NCI-H748 treated with DMSO at 0.1 percent for 48 hours (cell line): Measurements from ENCODE around the gene GBP4.

ENCODE experiments used
- DNase-seq: peaks from one replicate; lab custom pipeline; 2025; lab: John Stamatoyannopoulos, UW

The GBP4 gene

DNA sequence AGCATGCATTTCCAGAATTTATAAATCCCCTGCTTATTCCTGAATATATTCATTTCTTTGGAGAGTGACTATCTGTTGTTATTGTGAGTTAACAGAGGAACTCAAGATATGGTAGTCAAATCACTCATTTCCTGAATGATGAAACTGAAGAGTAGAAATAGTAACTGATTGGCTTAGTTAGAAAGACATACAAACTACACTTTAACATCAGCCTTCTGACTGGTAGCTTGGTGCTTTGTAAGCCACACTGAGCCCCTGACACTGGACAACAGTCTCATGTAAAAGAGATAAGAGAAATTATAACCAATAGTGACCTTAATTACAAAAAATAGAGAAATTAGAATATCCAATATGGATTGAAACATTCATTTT, 27.7 kb downstream of the GBP4 start:
- DNase-seq: no peak

DNA sequence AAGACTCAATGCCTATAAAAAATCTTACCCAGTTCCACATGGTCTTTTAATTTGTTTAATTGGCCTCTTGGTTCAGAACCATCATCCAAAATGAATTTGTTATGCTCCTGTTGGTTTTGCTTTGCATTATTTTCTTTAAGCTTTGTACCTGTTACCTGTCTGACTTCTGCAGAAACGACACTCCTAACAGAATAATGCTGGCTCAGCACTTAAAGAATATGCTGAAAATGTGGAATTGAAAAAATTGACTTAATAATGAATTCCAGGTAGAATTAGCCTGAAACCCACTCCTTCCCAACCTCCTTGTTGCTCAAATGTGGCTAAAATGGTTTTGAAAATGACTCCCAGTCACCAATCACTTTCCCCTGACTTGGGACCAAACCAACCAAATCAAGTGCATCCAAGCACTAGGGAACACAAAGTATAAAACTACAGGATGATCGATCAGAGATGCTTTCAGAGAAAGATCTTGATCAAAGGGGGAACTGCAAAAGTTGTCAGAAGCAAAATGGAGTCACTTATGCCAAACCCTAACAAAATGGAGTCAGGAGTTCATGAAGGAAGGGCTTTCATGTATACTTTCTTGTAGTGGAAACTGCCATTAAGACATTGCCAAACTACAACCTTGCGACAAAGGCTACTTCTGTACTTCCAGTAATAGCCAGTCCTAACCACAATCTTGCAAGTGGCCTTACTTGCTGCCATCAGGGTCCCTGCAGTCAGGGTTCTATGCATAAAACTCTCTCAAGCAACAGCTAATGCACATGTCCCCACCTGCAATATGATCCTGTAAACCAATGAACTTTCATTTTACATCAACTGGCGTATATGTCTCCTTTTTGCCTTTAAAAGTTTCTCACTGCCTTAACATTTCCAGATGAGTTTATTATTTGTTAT, 28.3 kb downstream of the GBP4 start:
- DNase-seq: no peak

DNA sequence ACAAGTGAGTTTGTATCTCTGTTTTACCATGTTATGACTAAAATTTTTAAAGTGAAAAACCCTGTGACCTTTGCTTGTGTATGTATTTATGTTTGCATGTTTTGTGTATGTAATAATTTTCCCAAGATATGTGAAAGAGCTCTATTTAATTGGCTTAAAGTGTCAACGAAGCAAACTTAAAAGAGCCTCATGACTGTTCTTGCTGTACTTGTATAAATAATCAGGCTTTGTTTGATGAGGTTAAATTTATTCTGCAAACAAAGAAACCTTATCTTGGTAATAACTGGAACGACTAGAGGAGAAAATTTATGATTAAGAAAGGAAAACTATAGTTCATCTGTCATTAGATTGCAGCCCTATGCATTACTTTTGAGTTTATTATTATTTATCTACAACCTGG, 29.6 kb downstream of the GBP4 start:
- DNase-seq: no peak

DNA sequence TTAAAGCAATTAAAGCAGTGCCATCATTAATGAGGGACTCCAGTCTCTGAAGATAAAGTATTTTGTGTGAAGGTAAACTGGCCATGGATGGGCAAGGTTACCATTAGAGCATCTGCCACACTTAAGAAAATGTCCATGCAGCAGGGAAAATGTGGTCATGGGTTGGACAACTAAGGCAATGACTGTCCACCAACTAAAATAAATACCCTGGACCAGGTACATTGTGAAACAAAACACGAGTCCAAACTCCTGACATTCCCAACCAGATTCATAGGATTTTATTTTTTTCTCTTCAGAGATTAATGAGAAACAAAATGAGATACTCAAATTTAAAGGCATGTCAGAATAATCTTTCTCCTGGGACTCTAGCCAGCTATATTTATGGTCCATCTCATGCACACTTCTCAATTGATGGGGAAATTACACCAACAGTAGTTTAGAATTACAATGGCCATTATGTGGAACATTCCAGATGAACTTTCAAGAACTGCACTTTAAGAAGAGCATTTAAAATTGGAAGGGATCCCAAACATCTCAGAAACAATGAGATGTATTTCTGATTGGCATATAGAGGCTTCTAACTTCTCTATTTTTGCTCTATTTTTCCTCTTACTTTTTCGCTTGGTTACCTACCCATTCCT, 31.0 kb downstream of the GBP4 start:
- no peak for DNase-seq

DNA sequence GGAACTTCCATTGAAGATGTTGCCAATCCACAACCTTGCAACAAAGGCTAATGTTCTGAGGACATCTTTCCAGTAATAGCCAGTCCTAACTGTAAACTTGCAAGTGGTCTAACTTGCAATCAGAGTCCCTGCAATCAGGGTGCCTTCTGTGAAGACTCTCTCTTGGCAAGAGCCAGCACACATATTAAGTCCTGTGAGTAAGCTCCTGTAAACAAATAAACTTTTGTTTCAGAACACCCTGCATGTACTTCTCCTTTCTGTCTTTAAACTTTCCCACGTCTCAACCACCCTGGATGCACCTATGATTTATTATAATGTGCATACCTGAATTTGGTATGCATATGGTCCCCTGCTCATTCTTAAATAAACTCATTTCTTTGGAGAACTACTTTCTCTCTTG, 32.0 kb downstream of the GBP4 start:
- no peak for DNase-seq

DNA sequence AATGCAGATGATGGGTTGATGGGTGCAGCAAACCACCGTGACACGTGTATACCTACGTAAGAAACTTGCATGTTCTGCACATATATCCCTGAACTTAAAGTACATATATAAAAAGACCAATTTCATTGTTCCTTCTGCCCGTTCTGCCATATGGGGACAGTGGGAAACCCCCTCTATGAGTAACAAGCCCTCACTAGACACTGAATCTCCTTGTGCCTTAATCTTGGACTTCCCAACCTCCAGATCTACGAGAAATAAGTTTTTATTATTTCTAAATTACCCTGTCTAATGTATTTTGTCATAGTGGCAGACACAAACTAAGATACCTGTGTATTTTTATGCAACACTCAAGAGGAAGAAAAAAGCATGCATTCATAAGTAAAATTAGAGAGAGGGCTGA, 32.9 kb downstream of the GBP4 start:
- DNase-seq: no peak

DNA sequence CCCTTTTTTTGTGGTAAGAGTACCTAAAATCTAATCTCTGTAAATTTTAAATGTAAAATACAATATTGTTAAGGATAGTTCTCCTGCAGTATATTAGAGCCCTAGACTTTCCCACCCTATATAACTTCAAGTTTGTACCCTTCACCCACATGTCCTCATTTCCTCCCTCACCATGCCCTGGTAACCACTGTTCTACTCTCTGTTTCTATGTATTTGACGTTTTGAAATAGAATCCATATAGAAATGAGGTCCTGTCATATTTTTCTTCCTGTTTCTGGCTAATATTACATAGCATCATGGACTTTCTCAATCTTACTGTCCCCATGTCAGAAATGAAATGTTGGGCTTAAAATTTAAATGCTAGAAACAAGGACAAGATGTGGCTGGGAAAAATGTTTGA, 47.7 kb downstream of the GBP4 start:
- no peak for DNase-seq

DNA sequence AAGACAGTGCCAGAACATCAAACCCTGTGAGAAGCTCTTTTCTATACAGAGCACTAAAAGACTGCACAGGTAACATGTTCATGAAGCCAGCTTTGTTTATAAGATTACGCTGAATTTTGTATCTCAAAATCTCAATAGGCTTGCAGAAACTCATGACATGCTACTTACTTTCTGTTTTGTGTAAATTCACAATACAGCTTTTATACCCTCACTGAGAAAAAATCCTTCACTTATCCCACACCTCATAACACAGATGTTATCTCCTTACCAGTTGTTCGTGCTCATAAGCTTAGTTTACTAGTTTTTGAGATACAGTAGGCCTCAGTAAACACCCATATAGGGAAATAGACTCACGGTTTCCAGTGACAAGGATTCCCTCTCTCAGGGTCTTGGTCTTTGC, 48.8 kb downstream of the GBP4 start:
- DNase-seq: no peak

DNA sequence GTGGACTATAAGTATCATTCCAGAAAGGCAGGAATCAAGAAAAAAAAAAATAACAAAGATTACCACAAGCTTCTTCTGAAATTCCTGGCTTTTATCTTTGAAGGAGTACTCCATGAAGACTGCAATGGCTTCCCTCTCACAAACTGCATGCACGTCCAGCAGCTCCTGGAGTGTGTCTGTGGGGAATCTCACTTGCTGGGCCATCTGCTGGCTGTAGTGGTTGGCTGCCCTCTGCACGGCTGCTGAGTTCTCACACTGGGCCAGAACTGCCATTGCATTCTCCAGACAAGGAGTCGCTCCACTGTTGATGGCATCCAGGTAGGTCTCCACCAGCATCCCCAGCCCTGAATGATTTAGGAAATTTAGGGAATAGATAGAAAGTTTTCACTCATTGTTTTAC, 49.5 kb downstream of the GBP4 start:
- no peak for DNase-seq

DNA sequence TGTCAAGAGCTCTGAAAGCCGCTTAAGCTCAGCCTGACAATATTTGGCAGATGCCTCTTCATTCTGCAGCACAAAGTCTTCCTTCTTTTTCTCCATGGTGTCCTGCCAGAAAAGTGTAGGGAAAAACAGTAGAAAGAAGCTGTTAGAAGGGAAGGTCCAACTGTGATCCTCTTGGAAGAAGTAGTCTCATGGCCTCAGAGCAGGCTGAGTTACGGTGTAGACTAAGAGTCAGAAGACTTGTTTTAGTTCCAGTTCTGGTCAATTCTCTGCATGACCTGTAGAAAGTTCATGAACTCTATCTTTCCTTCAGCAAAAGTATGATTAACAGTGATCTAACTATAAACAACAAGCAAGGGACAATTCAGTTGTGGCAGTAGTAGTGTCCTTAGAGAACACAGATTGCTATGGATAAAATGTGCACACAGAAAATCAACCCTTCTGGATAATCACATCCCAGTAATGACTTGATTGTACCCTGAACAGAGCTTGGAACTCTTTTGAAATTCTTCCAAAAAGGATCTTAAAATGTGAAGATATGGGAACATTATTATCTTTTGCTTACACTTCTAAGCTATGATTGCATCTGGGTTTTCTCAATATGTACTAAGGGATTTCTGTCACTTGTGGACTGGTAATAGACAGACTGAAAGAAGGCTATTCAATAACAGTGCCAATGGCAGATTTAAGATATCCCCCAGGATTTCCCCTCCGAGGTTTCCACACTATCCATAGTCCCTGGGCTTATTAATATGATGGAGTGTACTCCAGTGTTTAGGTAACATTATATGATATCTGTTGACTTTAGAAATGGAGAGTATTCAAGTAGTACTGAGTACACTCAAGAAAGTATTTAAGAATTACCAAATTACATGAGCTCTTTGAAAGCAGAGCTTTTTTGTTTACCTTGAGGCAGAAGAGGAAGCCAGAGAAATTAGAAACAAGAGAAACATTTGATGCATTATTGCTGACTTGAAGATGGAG, 50.8 kb downstream of the GBP4 start:
- no peak for DNase-seq

DNA sequence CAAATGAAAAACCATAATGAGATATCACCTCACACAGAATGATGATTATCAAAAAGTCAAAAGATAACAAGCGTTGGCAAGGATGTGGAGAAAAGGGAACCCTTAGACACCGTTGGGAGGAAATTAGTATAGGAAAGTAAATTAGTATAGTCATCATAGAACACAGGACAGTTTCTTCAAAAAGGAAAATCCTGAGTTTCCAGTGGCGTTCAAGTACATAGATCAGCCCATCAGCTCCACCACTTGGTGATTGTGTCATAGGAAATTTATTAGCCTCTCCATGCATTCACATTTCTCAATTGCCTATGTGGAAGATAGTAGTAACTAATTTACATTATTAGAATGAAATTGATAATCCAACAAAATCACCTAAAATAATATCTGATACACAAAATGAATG, 52.0 kb downstream of the GBP4 start:
- DNase-seq: no peak

DNA sequence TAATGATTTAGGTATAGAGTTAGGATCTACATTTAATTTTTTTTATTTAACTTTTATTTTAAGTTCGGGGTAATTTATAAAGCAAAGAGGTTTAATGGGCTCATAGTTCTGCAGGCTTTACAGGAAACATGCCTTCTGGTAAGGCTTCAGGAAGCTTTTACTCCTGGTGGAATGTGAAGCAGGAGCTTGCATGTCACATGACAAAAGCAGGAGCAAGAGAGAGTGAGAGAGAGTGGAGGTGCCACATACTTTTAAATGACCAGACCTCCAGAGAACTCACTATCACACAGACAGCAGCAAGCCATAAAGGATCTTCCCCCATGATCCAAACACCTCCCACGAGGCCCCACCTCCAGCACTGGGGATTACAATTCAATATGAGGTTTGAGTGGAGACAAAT, 55.3 kb downstream of the GBP4 start:
- no peak for DNase-seq

DNA sequence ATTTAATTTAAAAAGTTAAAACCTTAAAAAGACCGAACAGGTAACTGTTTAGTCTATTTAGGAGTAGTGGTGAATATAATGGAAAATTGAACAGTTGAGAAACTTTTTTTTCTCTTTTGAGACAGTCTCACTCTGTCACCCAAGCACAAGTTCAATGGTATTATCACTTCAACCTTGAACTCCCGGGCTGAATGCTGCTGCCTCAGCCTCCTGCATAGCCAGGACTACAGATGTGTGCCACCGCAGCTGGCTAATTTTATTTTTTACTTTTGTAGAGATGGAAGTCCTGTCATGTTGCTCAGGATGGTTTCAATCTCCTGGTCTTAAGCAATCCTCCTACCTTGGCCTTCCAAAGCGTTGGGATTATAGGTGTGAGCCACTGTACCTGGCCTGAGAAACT, 56.6 kb downstream of the GBP4 start:
- no peak for DNase-seq

DNA sequence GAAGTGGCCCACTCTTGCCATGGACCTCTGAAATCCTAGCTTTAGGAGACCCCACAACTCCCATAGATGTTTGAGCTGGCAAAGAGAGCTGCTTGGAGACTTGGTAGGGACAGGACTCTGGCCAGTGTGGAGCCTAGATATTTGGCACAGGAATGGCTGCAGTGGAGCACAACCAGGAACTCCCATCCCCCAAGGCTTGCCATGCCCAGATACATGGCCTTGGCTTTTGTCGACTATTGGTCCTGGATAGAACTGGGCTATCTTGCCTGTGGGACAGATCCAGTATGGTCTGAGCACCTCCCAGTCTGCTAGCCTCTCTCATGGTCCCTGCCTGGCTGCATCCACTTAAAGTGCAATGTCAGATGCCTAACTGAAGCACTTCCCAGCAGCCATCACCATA, 65.0 kb downstream of the GBP4 start:
- DNase-seq: no peak
